Stomach (tissue), 4 donors: Measurements from ENCODE around the gene ITGB3.

Experiments used
- POLR2A ChIP-seq, 4 donors: fragments of 450-650 bp; IDR thresholded peaks; one replicate each; pipeline ENCODE4 v1.6.1; 2016; ENCODE audit warnings: antibody characterized with exemption in 4 of 4, control low read depth in 2 of 4, mild to moderate bottlenecking in 1 of 4, moderate library complexity in 1 of 4
- POLR2AphosphoS5 ChIP-seq, 3 donors: sonication (generic); formaldehyde crosslinking; IDR thresholded peaks; one replicate each; pipeline ENCODE4 v1.6.1; 2016; ENCODE audit warnings: antibody characterized with exemption in 3 of 3
- TF ChIP-seq, protein P1 (sequence below), 7 experiments: fragments of 450-650 bp in 4 of 7; fragments of 200-600 bp in 3 of 7; sonication (generic) in 3 of 7; IDR thresholded peaks; one replicate each; pipeline ENCODE4 v1.5.1; 2016 to 2019; ENCODE audit warnings: antibody characterized with exemption in 7 of 7, control low read depth in 2 of 7, mild to moderate bottlenecking in 1 of 7

DNA sequence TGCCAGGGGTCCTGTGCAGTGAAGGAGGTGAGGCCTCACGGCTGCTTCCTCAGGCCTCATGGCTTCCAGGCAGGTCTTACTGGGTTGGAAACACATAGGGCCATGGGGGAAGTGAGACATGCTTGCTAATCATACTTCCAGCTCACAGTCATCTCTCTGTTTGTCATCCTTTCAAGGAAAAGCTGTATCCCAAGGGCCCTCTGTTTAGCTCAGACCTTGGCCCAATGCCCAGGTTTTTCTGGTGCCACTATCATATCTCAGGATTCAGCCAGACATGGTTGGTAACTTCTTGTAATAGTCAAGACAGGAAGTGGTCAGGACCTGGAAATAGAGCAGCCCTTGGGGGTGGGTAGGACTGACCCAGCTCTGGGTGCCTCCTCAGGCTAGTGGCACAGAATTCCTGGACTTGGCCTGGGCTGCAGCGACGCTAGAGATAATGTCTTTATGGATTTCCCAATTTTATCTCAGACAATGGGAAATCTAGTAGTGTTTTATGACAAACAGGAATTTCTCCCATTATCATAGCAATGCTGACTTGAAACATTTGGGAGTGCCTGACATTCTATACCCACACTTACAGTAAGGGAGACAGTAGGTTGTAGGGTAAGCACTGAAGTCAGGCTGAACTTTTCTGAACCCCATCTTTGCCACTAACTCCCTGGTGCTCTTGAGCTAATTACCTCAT is 13.5 kb upstream of the ITGB3 start:
- TF ChIP-seq, protein P1, sequence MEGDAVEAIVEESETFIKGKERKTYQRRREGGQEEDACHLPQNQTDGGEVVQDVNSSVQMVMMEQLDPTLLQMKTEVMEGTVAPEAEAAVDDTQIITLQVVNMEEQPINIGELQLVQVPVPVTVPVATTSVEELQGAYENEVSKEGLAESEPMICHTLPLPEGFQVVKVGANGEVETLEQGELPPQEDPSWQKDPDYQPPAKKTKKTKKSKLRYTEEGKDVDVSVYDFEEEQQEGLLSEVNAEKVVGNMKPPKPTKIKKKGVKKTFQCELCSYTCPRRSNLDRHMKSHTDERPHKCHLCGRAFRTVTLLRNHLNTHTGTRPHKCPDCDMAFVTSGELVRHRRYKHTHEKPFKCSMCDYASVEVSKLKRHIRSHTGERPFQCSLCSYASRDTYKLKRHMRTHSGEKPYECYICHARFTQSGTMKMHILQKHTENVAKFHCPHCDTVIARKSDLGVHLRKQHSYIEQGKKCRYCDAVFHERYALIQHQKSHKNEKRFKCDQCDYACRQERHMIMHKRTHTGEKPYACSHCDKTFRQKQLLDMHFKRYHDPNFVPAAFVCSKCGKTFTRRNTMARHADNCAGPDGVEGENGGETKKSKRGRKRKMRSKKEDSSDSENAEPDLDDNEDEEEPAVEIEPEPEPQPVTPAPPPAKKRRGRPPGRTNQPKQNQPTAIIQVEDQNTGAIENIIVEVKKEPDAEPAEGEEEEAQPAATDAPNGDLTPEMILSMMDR (IDR thresholded peaks at IDR 0.05): no peak
- no peak for TF ChIP-seq POLR2A (IDR thresholded peaks at IDR 0.05)
- TF ChIP-seq POLR2AphosphoS5 (IDR thresholded peaks at IDR 0.05): peak in 1 of 3 donors; percentile 78
